GM18505 (cell line): ENCODE measurements around the gene ARHGAP12.

Experiments used
- ATAC-seq: cut with Tn5 transposase; IDR thresholded peaks from one replicate; pipeline ENCODE4 v1.9.1; 2021; ENCODE audit not compliant: unreplicated experiment
- POLR2A ChIP-seq: IDR thresholded peaks from 4 replicates; pipeline ENCODE4 v1.6.1; 2011; ENCODE audit warnings: borderline replicate concordance; ENCODE audit not compliant: insufficient read depth, insufficient read length; ENCODE audit errors: extremely low read depth

Gene ARHGAP12

DNA sequence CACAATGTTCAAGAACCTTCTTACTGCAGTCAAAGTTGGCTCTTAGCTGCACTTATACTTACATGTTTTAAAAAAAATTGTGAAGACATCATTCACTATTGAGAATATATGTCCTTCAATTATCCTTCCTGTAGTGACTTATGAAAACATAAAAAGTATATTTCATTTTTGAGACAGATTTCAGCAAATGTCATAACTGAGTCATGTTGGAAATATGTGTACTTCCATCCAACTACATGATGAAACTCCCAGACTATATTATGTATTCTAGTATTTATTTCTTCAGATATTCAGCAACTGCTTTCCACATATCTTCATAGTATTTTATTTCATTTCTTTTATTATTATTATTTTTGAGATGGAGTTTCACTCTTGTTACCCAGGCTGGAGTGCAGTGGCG lies 160.2 kb downstream of the ARHGAP12 start:
- no peak for TF ChIP-seq POLR2A
- ATAC-seq: no peak

GRCh38 chr10:31765541-31765940 lies 163.1 kb downstream of the ARHGAP12 start:
- no peak for TF ChIP-seq POLR2A
- no peak for ATAC-seq

GRCh38 chr10:31762316-31762715 lies 166.3 kb downstream of the ARHGAP12 start:
- ATAC-seq: no peak
- TF ChIP-seq POLR2A: no peak

GRCh38 chr10:31761156-31761555 lies 167.5 kb downstream of the ARHGAP12 start:
- TF ChIP-seq POLR2A: no peak
- ATAC-seq: no peak

DNA sequence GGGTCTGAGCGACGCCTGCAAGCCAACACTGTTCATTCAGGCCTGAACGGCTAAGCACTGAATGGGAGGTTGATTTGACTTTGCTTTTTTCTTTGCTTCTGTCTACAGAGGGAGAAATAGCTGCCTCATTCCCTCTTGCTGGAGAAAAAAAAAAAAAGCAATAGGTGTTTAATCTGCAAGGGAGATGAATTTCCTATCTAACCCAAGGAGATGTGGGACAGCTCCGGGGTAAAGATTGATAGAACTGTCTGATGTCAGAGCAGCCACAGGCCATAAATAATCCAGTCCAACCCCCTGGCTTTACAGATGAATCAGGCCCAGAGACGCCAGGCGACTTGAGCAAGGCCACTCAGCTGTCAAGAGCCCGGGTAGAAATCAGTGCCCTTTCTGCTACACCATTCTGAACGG lies 168.0 kb downstream of the ARHGAP12 start:
- no peak for ATAC-seq
- no peak for TF ChIP-seq POLR2A

DNA sequence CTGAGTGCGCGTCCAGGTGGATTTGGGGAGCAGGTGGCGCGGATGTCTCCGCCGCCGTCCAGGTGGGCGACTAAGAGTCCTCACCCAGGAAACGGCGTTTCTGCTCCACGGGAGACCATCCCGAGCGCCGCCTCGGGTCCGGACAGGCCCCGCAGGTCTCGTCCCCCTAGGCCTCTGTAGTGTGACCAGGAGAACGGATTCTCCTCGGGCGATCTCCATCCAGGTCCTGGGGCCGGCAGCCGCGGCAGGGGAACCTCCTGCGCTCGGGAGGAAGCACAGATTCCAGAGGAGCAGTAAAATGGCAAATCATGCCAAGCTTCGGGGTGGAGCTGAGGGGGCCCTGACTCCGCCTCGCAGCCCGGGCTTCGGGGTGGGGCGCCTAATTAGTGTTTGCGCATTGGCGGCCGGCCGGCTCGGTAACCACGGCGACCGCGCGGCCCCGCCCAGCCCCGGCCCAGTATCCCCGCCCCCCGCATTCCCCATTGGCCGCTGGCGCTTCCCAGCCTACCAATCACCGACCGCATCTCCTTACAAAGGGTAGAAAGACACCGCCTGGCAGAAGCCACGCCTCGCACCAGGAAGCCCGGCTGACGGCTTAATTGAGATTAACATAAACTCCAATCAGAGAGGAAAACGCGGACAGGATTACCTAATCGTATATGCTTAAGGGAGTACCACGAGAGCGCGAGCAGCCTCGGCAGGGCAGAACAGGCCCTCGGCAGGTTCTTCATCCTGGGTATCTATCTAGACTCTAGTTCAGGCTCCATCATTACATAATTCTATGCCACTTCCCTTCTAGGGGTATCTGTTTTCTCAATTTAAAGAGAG lies 168.6 kb downstream of the ARHGAP12 start:
- peak; percentile 96 for ATAC-seq

GRCh38 chr10:31759124-31759798 lies 169.4 kb downstream of the ARHGAP12 start:
- no peak for ATAC-seq
- no peak for TF ChIP-seq POLR2A

More for the DNA sequence above, 168.6 kb downstream of the ARHGAP12 start:
- peak; percentile 75 for TF ChIP-seq POLR2A

GRCh38 chr10:31758495-31758894 lies 170.1 kb downstream of the ARHGAP12 start:
- no peak for TF ChIP-seq POLR2A

DNA sequence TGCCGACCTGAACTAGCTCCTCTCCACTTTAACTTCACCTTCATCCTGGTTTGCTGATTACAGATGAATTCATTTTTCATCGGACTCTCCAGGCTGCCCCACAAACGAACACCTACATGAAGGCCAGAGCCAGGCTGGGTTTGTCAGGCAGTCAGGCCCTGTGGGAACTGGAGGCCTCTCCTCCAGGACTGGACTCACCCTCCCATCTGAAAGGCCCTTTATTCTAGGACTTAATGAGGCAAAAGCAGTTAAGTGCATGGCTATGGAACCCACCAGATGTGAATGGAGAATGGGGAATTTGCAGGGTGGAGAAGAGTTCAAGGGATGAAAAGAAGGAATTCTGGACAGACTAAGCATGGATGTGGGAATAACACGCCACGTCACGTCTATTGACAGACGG lies 170.8 kb downstream of the ARHGAP12 start:
- TF ChIP-seq POLR2A: no peak
- no peak for ATAC-seq

More at GRCh38 chr10:31758495-31758894, 170.1 kb downstream of the ARHGAP12 start:
- ATAC-seq: no peak

DNA sequence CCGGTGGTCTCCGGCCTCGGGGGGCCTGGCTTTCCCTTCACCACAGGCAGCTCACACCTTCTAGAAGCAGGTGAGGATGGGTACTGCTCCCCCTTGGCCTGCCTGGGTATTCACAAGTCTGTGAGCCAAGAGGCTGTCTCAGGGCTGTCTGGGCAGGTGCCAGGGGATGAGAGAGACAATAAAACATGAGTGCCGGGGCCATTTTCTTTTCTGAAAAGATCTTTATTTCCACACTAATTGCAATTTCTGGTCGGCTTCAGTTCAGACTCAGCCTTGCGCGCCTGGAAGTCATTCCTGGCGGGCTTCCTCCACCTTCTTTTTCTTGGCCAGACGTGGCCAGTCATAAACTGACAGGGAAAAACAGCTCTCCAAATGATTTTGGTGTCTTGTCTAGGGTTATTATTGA lies 171.2 kb downstream of the ARHGAP12 start:
- no peak for ATAC-seq
- no peak for TF ChIP-seq POLR2A

- no peak for ATAC-seq
- TF ChIP-seq POLR2A: no peak
Measured at GRCh38 chr10:31756729-31757110, 171.9 kb downstream of the ARHGAP12 start.

- no peak for TF ChIP-seq POLR2A
- no peak for ATAC-seq
Measured at GRCh38 chr10:31756101-31756728, 172.4 kb downstream of the ARHGAP12 start.
